D721Med (cell line): Measurements from ENCODE around the gene ZDHHC17.

Experiments
- DNase-seq: peaks from one replicate; pipeline ENCODE4 v3.0.0; 2011; ENCODE audit warnings: low spot score; ENCODE audit not compliant: insufficient read length
- FAIRE-seq: peaks from 2 replicates; lab custom pipeline; 2011; peaks lifted over from hg19 to GRCh38; lab: Jason Lieb, UNC
- CTCF ChIP-seq: IDR thresholded peaks from 2 replicates; pipeline ENCODE4 v1.5.1; 2012; ENCODE audit warnings: mild to moderate bottlenecking, control low read depth; ENCODE audit not compliant: insufficient read depth; ENCODE audit errors: missing control alignments

ZDHHC17 gene

DNA sequence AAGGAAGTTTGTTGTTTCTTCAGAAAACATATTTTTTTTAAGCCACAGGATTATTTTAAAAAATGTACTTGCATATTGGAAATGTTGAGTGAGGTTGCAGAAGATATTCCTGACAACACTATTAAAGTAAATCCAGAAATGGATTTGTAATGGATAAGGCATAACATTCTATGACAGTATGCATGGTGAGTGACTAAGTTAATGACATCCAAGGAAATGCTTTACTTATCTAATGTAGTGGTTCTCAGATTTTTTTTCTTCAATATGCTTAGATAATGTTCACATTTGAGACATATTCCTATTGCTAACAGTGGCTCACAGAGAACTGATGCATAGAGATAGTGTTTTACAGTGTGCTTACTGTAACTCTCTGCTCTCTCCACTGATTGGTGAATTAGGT, 49.4 kb downstream of the ZDHHC17 start:
- TF ChIP-seq CTCF = no peak
- FAIRE-seq (no peak), DNase-seq (no peak)

- no peak for TF ChIP-seq CTCF
- FAIRE-seq = no peak
- no peak for DNase-seq
Measured at GRCh38 chr12:76813972-76814371, 50.1 kb downstream of the ZDHHC17 start.

GRCh38 chr12:76820888-76821482, 57.1 kb downstream of the ZDHHC17 start:
- peak; percentile 25 for FAIRE-seq
- DNase-seq = no peak
- TF ChIP-seq CTCF = peak; percentile 54

DNA sequence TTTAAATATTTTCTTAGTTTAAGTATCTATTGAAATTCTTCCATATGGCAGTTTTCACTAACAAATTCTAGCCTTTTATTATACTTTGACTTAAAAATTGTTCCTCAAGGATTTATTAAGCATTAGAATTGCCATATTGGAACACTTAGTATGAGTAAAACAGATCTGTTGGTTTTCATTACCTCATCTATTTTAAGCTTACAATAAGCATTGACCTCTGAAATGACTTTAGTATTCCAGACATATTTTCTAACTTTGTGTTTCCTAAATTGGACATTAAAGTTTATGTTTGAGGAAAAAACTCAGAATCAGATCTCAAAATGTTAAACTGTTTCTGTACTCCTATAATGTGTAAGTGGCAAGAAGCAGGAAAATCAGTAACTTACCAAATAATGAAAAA, 66.5 kb downstream of the ZDHHC17 start:
- no peak for TF ChIP-seq CTCF
- FAIRE-seq (no peak), DNase-seq (no peak)

- no peak for TF ChIP-seq CTCF
- DNase-seq (no peak), FAIRE-seq (no peak)
Measured at GRCh38 chr12:76836633-76837032, 72.7 kb downstream of the ZDHHC17 start.

DNA sequence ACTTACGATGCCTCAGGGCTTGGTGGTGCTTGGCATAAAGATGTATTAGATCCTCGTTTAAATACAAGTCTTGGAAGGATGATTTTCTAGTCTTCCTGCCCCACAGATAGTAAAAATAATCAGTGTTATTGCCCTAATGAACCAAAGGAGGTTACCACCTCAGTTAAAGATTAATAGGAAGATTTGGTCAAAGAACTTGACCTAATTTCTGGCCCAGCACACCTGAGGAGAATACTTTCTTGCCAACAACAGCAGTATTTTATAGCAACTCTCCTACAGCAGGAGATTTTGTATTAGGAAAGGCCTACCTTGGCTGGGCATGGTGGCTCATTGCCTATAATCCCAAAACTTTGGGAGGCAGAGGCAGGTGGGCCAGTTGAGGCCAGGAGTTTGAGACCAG, 83.3 kb downstream of the ZDHHC17 start:
- DNase-seq (no peak), FAIRE-seq (no peak)
- TF ChIP-seq CTCF = no peak

GRCh38 chr12:76848132-76848531, 84.2 kb downstream of the ZDHHC17 start:
- no peak for FAIRE-seq
- TF ChIP-seq CTCF = no peak

More at GRCh38 chr12:76848132-76848531, 84.2 kb downstream of the ZDHHC17 start:
- no peak for DNase-seq
